B cell (primary cell): ENCODE results near the gene CFAP77.

ENCODE experiments used
- CTCF ChIP-seq: fragments of 200-600 bp; IDR thresholded peaks from one replicate; pipeline ENCODE4 v1.8.0; 2022; ENCODE audit warnings: antibody characterized with exemption, mild to moderate bottlenecking
- EZH2 ChIP-seq: IDR thresholded peaks from 2 replicates; pipeline ENCODE4 v1.6.1; 2012; ENCODE audit warnings: borderline replicate concordance, low read depth, mild to moderate bottlenecking, moderate library complexity, low read length; ENCODE audit not compliant: insufficient read depth, poor library complexity, severe bottlenecking

- no peak for TF ChIP-seq CTCF
- no peak for TF ChIP-seq EZH2
Measured at GRCh38 chr9:132391449-132391848, 18.6 kb upstream of the CFAP77 start.
